Measurements from ENCODE around the gene RCL1.
A peak's percentile ranks its signal among the peaks of the same experiment; 100 is the strongest.

Gene RCL1

GRCh38 chr9:4756420-4756819, 36.3 kb upstream of the RCL1 start:
- TF ChIP-seq PPARA (CRISPR knock-in tag; IDR thresholded peaks at IDR 0.05; ENCODE audit: borderline replicate concordance), result no peak
- ATAC-seq, result no peak

GRCh38 chr9:4760122-4760521, 32.6 kb upstream of the RCL1 start:
- TF ChIP-seq PPARA (CRISPR knock-in tag; IDR thresholded peaks at IDR 0.05; ENCODE audit: borderline replicate concordance) (no peak), SNAI2 (CRISPR knock-in tag; IDR thresholded peaks at IDR 0.05) (no peak), OSR1 (CRISPR knock-in tag; IDR thresholded peaks at IDR 0.05) (no peak), ZC3H10 (CRISPR knock-in tag; IDR thresholded peaks at IDR 0.05) (no peak), ZNF8 (CRISPR knock-in tag; IDR thresholded peaks at IDR 0.05) (no peak), ARNTL (CRISPR knock-in tag; IDR thresholded peaks at IDR 0.05; ENCODE audit: borderline replicate concordance, low read depth) (no peak), TOX (CRISPR knock-in tag; IDR thresholded peaks at IDR 0.05; ENCODE audit: borderline replicate concordance) (no peak), GLIS3 (CRISPR knock-in tag; IDR thresholded peaks at IDR 0.05) (no peak), ZFP3 (CRISPR knock-in tag; IDR thresholded peaks at IDR 0.05) (no peak), CSDC2 (CRISPR knock-in tag; IDR thresholded peaks at IDR 0.05) (no peak), TCF4 (CRISPR knock-in tag; IDR thresholded peaks at IDR 0.05; ENCODE audit: borderline replicate concordance) (no peak)
- TF ChIP-seq, protein P1, sequence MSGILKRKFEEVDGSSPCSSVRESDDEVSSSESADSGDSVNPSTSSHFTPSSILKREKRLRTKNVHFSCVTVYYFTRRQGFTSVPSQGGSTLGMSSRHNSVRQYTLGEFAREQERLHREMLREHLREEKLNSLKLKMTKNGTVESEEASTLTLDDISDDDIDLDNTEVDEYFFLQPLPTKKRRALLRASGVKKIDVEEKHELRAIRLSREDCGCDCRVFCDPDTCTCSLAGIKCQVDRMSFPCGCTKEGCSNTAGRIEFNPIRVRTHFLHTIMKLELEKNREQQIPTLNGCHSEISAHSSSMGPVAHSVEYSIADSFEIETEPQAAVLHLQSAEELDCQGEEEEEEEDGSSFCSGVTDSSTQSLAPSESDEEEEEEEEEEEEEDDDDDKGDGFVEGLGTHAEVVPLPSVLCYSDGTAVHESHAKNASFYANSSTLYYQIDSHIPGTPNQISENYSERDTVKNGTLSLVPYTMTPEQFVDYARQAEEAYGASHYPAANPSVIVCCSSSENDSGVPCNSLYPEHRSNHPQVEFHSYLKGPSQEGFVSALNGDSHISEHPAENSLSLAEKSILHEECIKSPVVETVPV (CRISPR knock-in tag; IDR thresholded peaks at IDR 0.05), result no peak
- ATAC-seq, result no peak

DNA sequence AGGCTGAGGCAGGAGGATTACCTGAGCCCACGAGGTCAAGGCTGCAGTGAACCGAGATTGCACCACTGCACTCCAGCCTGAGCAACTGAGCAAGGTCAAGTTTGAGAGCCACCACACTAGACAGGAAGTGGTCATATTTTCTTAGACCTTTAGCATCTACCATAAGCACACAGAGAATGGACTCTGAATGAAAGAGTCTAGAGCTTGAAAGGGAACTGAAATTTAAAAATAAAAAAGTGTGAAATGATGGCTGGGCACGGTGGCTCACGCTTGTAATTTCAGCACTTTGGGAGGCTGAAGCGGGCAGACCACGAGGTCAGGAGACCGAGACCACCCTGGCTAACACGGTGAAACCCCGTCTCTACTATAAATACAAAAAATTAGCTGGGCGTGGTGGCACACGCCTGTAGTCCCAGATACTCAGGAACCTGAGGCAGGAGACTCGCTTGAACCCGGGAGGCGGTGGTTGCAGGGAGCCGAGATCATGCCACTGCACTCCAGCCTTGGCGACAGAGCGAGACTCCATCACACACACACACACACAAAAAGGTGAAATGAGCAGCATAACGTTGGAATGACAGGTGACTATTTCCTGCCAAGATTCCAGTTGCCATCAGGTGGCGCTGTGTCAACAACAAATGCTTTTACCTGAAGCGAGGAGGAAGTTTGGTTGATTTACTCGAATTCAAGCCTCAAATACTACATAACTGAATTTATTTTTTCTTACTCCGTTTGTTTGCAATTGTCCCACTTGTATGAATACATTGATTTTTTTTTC, 30.4 kb upstream of the RCL1 start:
- peak; percentile 77 for ATAC-seq
- no peak for TF ChIP-seq RARB (CRISPR knock-in tag; IDR thresholded peaks at IDR 0.05)
- no peak for TF ChIP-seq ISL1 (CRISPR knock-in tag; IDR thresholded peaks at IDR 0.05)
- no peak for TF ChIP-seq CSDC2 (CRISPR knock-in tag; IDR thresholded peaks at IDR 0.05)
- no peak for TF ChIP-seq ZC3H10 (CRISPR knock-in tag; IDR thresholded peaks at IDR 0.05)
- TF ChIP-seq BACH2 (CRISPR knock-in tag; IDR thresholded peaks at IDR 0.05; ENCODE audit: borderline replicate concordance), result no peak
- TF ChIP-seq, protein P2, sequence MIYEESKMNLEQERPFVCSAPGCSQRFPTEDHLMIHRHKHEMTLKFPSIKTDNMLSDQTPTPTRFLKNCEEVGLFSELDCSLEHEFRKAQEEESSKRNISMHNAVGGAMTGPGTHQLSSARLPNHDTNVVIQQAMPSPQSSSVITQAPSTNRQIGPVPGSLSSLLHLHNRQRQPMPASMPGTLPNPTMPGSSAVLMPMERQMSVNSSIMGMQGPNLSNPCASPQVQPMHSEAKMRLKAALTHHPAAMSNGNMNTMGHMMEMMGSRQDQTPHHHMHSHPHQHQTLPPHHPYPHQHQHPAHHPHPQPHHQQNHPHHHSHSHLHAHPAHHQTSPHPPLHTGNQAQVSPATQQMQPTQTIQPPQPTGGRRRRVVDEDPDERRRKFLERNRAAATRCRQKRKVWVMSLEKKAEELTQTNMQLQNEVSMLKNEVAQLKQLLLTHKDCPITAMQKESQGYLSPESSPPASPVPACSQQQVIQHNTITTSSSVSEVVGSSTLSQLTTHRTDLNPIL (CRISPR knock-in tag; IDR thresholded peaks at IDR 0.05; ENCODE audit: low read depth), result no peak
- TF ChIP-seq, protein P1 (CRISPR knock-in tag; IDR thresholded peaks at IDR 0.05), result no peak

DNA sequence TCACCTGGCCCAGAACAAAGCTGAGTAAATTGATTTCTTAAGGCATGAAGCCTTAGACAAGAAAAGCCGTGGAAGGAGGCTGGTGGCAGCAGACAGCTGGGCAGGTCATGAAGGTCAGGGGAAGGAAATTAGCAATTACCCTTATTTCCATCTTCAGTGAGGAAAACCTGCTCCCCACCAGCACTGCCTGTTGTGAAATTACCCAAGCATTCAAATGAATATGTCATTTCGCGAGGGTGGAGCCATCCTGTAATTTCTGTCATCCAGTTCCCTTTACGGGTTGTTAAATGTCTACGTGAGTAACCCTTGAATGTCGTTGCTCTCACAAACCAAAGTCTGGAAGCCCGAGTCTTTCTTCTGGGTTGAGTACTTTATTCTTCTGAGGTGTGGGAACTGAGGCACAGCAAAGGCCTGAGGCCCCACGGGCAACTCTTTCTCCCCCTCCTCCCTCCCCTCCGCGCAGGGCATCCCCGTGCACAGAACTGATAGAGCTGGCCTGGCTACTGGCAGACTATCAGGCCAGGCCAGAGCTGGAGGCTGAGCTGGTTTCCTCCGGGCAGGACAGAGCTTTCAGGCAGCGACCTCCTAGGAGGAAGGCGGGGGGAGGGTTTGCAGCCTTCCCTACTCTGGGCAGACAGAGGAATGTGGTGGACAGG, 29.7 kb upstream of the RCL1 start:
- TF ChIP-seq OSR1 (CRISPR knock-in tag; IDR thresholded peaks at IDR 0.05), result no peak
- TF ChIP-seq TOX (CRISPR knock-in tag; IDR thresholded peaks at IDR 0.05; ENCODE audit: borderline replicate concordance), result no peak
- no peak for TF ChIP-seq ZC3H10 (CRISPR knock-in tag; IDR thresholded peaks at IDR 0.05)
- TF ChIP-seq TCF4 (CRISPR knock-in tag; IDR thresholded peaks at IDR 0.05; ENCODE audit: borderline replicate concordance), result no peak
- TF ChIP-seq, protein P1 (CRISPR knock-in tag; IDR thresholded peaks at IDR 0.05), result no peak
- TF ChIP-seq ZNF565 (CRISPR knock-in tag; conservative IDR thresholded peaks at IDR 0.05; ENCODE audit: low read depth), result no peak
- TF ChIP-seq GLIS3 (CRISPR knock-in tag; IDR thresholded peaks at IDR 0.05), result no peak
- TF ChIP-seq ZNF8 (CRISPR knock-in tag; IDR thresholded peaks at IDR 0.05), result no peak
- ATAC-seq, result peak; percentile 18

DNA sequence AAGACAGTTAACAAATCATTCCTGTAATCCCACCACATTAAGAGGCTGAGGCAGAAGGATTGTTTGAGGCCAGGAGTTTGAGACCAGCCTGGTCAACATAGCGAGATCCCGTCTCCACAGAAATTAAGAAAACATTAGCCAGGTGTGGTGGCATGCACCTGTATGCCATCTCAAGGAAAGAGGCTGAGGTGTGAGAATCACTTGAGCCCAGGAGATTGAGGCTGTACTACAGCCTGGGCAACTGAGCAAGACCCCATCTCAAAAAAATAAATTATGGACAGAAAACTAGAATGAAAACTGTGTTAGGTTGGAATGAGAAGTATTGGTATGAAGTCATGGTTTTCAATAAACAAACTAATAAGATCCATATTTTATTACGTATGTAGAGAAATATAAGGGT, 28.7 kb upstream of the RCL1 start:
- ATAC-seq, result no peak
- no peak for TF ChIP-seq PPARA (CRISPR knock-in tag; IDR thresholded peaks at IDR 0.05; ENCODE audit: borderline replicate concordance)
- no peak for TF ChIP-seq ZNF8 (CRISPR knock-in tag; IDR thresholded peaks at IDR 0.05)
- TF ChIP-seq OSR1 (CRISPR knock-in tag; IDR thresholded peaks at IDR 0.05), result no peak
- TF ChIP-seq ZFP30 (CRISPR knock-in tag; IDR thresholded peaks at IDR 0.05), result no peak
- TF ChIP-seq ZC3H10 (CRISPR knock-in tag; IDR thresholded peaks at IDR 0.05), result no peak
- TF ChIP-seq ISL1 (CRISPR knock-in tag; IDR thresholded peaks at IDR 0.05), result no peak
- no peak for TF ChIP-seq ARNTL (CRISPR knock-in tag; IDR thresholded peaks at IDR 0.05; ENCODE audit: borderline replicate concordance, low read depth)
- no peak for TF ChIP-seq TCF4 (CRISPR knock-in tag; IDR thresholded peaks at IDR 0.05; ENCODE audit: borderline replicate concordance)
- TF ChIP-seq RARB (CRISPR knock-in tag; IDR thresholded peaks at IDR 0.05), result no peak
- TF ChIP-seq ESRRG (CRISPR knock-in tag; IDR thresholded peaks at IDR 0.05), result no peak
- TF ChIP-seq GLIS3 (CRISPR knock-in tag; IDR thresholded peaks at IDR 0.05), result no peak
- no peak for TF ChIP-seq ZFP3 (CRISPR knock-in tag; IDR thresholded peaks at IDR 0.05)
- TF ChIP-seq BACH2 (CRISPR knock-in tag; IDR thresholded peaks at IDR 0.05; ENCODE audit: borderline replicate concordance), result no peak
- TF ChIP-seq ZNF70 (CRISPR knock-in tag; IDR thresholded peaks at IDR 0.05), result no peak
- TF ChIP-seq, protein P3, sequence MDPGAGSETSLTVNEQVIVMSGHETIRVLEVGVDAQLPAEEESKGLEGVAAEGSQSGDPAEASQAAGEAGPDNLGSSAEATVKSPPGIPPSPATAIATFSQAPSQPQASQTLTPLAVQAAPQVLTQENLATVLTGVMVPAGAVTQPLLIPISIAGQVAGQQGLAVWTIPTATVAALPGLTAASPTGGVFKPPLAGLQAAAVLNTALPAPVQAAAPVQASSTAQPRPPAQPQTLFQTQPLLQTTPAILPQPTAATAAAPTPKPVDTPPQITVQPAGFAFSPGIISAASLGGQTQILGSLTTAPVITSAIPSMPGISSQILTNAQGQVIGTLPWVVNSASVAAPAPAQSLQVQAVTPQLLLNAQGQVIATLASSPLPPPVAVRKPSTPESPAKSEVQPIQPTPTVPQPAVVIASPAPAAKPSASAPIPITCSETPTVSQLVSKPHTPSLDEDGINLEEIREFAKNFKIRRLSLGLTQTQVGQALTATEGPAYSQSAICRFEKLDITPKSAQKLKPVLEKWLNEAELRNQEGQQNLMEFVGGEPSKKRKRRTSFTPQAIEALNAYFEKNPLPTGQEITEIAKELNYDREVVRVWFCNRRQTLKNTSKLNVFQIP (CRISPR knock-in tag; IDR thresholded peaks at IDR 0.05; ENCODE audit: borderline replicate concordance, low read depth), result no peak
- no peak for TF ChIP-seq SNAI2 (CRISPR knock-in tag; IDR thresholded peaks at IDR 0.05)
- no peak for TF ChIP-seq PATZ1 (CRISPR knock-in tag; IDR thresholded peaks at IDR 0.05; ENCODE audit: borderline replicate concordance)
